A549 (cell line): Measurements from ENCODE around the gene NECTIN4.

ENCODE experiments used
- CBX8 ChIP-seq: fragments of 200-600 bp; sonication (generic); IDR thresholded peaks from 2 replicates; pipeline ENCODE4 v1.6.1; 2016
- CTCF ChIP-seq: fragments of >200 bp; sonication (Bioruptor Twin); formaldehyde crosslinking; IDR thresholded peaks from 3 replicates; pipeline ENCODE4 v1.5.1; 2016
- ESRRA ChIP-seq: fragments of 150-350 bp; IDR thresholded peaks from 2 replicates; pipeline ENCODE4 v1.6.1; 2014; ENCODE audit warnings: mild to moderate bottlenecking, low read length, borderline replicate concordance
- HDAC2 ChIP-seq: fragments of 200-600 bp; sonication (generic); IDR thresholded peaks from 2 replicates; pipeline ENCODE4 v1.6.1; 2016
- MYC ChIP-seq: IDR thresholded peaks from 2 replicates; pipeline ENCODE4 v1.6.1; 2012; ENCODE audit warnings: mild to moderate bottlenecking, inconsistent platforms, low read length, improper control_type of control experiment, borderline replicate concordance
- NFE2L2 ChIP-seq: fragments of 150-350 bp; conservative IDR thresholded peaks from 2 replicates; pipeline ENCODE4 v1.6.1; 2014; ENCODE audit warnings: low read length
- POLR2A ChIP-seq: IDR thresholded peaks from 2 replicates; pipeline ENCODE4 v1.6.1; 2012; ENCODE audit warnings: mild to moderate bottlenecking, low read length
- SMC3 ChIP-seq: fragments of >200 bp; sonication (Bioruptor Twin); formaldehyde crosslinking; IDR thresholded peaks from 3 replicates; pipeline ENCODE4 v1.6.1; 2018; ENCODE audit warnings: inconsistent platforms
- USF2 ChIP-seq: fragments of 450-650 bp; IDR thresholded peaks from 2 replicates; pipeline ENCODE4 v1.6.1; 2014; ENCODE audit warnings: antibody characterized with exemption
- ZFP36 ChIP-seq: fragments of 450-650 bp; IDR thresholded peaks from 2 replicates; pipeline ENCODE4 v1.6.1; 2014; ENCODE audit warnings: borderline replicate concordance; ENCODE audit not compliant: partially characterized antibody

DNA sequence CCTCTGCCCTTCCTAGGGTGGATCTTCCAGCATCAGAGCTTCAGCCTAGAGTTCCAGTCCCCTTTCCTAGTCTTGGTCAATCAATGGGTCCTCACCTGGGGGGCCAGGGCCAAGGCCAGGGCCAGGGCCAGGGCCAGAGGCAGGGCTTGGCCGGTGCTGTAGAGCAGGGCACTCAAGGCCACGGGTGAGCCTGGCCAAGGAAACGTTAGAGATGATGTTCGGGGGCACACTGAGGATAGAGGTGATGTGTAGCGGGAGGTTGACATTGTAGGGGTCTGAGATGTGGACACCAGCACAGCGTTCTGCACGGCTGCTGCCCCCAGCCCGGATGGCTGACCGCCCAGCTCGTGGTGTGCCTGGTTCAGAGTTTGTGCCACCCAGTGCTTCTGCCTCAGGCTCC lies 38.1 kb downstream of the NECTIN4 start:
- TF ChIP-seq CTCF (no peak), POLR2A (no peak), CBX8 (no peak), NFE2L2 (no peak), USF2 (no peak), MYC (no peak), ZFP36 (no peak), ESRRA (no peak), SMC3 (no peak), HDAC2 (no peak)
